HepG2 (cell line): ENCODE results near the gene MRPL38. TPM values are rescaled to one million over a fixed set of nuclear protein-coding genes. Genes with fewer than 3 reads are reported as not detected.

Experiments
- ATF5 ChIP-seq: sonication (generic); formaldehyde crosslinking; IDR thresholded peaks from 2 replicates; pipeline ENCODE4 v1.4.0; 2020; ENCODE audit warnings: mild to moderate bottlenecking, low read depth, missing genetic modification reagents
- BCLAF1 ChIP-seq: fragments of 450-650 bp; IDR thresholded peaks from 2 replicates; pipeline ENCODE4 v1.6.1; 2017; ENCODE audit warnings: mild to moderate bottlenecking
- BORCS8-MEF2B ChIP-seq: sonication (generic); formaldehyde crosslinking; IDR thresholded peaks from 2 replicates; pipeline ENCODE4 v1.8.0; 2022; ENCODE audit warnings: mild to moderate bottlenecking, missing genetic modification reagents
- CEBPG ChIP-seq: IDR thresholded peaks from 2 replicates; pipeline ENCODE4 v1.6.1; 2016
- DNMT3B ChIP-seq: conservative IDR thresholded peaks from 2 replicates; pipeline ENCODE4 v1.6.1; 2016; ENCODE audit warnings: missing biosample characterization, control low read depth
- ELF4 ChIP-seq: sonication (generic); formaldehyde crosslinking; IDR thresholded peaks from 2 replicates; pipeline ENCODE4 v1.5.0; 2020; ENCODE audit warnings: missing genetic modification reagents, mild to moderate bottlenecking, moderate library complexity, borderline replicate concordance
- GTF2F1 ChIP-seq: fragments of 150-350 bp; IDR thresholded peaks from 2 replicates; pipeline ENCODE4 v1.6.1; 2014; ENCODE audit warnings: low read length
- HNF1A ChIP-seq, 2 experiments: sonication (generic) in 1 of 2; formaldehyde crosslinking in 1 of 2; IDR thresholded peaks; 2 replicates each; pipeline versions ENCODE4 v1.4.0 to v1.6.1; 2016 to 2020; ENCODE audit warnings: borderline replicate concordance in 1 of 2, low read depth in 1 of 2, mild to moderate bottlenecking in 1 of 2, missing genetic modification reagents in 1 of 2
- IRX3 ChIP-seq: sonication (generic); formaldehyde crosslinking; IDR thresholded peaks from 2 replicates; pipeline ENCODE4 v1.8.1; 2023; ENCODE audit warnings: mild to moderate bottlenecking, low read depth, missing genetic modification reagents, borderline replicate concordance
- MAF1 ChIP-seq: sonication (generic); formaldehyde crosslinking; IDR thresholded peaks from 2 replicates; pipeline ENCODE4 v1.5.0; 2020; ENCODE audit warnings: missing genetic modification reagents, borderline replicate concordance
- PAXIP1 ChIP-seq: sonication (generic); formaldehyde crosslinking; conservative IDR thresholded peaks from 2 replicates; pipeline ENCODE4 v1.4.0; 2020; ENCODE audit warnings: mild to moderate bottlenecking, missing genetic modification reagents, moderate library complexity
- PCBP2 ChIP-seq: fragments of 200-400 bp; formaldehyde crosslinking; optimal IDR thresholded peaks from 2 replicates; pipeline ENCODE3; 2018; ENCODE audit warnings: low read length, low read depth; ENCODE audit not compliant: poor library complexity, severe bottlenecking
- U2AF1 ChIP-seq: fragments of 200-400 bp; formaldehyde crosslinking; optimal IDR thresholded peaks from 2 replicates; pipeline ENCODE3; 2017; ENCODE audit warnings: mild to moderate bottlenecking, low read depth, low read length
- ZNF354B ChIP-seq: sonication (generic); formaldehyde crosslinking; IDR thresholded peaks from 2 replicates; pipeline ENCODE4 v1.8.0; 2022; ENCODE audit warnings: mild to moderate bottlenecking, missing genetic modification reagents
- ZNF567 ChIP-seq: sonication (generic); formaldehyde crosslinking; IDR thresholded peaks from 2 replicates; pipeline ENCODE4 v1.8.1; 2023; ENCODE audit warnings: mild to moderate bottlenecking, missing genetic modification reagents, borderline replicate concordance
- ZNF850 ChIP-seq: sonication (generic); formaldehyde crosslinking; conservative IDR thresholded peaks from 2 replicates; pipeline ENCODE4 v1.9.0; 2021; ENCODE audit warnings: mild to moderate bottlenecking, missing genetic modification reagents
- ZSCAN12 ChIP-seq: sonication (generic); formaldehyde crosslinking; IDR thresholded peaks from 2 replicates; pipeline ENCODE4 v1.9.0; 2021; ENCODE audit warnings: mild to moderate bottlenecking, missing genetic modification reagents
- polyA plus RNA-seq, 8 experiments: library from polyadenylated mRNA; depleted of rRNA in 3 of 8; stranded (reverse) in 7 of 8; unstranded in 1 of 8; fragments of >200 nt; fragmentation: Illumina TruSeq in 4 of 8; extraction: Trizol in 4 of 8; gene quantifications; 2 replicates each; pipeline versions ENCODE4 v1.2.1 to v1.2.3, GENCODE V29; 2011 to 2016; ENCODE audit warnings: low read depth in 4 of 8, missing spikeins in 1 of 8, mixed read lengths in 1 of 8; ENCODE audit not compliant: insufficient read depth in 1 of 8
- total RNA-seq, 5 experiments: library from RNA; depleted of rRNA; stranded (reverse); fragments of >200 nt; fragmentation: Illumina TruSeq; extraction: Trizol; gene quantifications; 2 replicates each; pipeline ENCODE4 v1.2.3, GENCODE V29; 2016; ENCODE audit warnings: low read depth in 1 of 5

The MRPL38 gene
- total and polyA plus RNA-seq, 2 of the 13 experiments (the other 11 are each of a cell fraction or from before 2014, with no cell fraction given) = 83.7 to 125 TPM

GRCh38 chr17:75876190-75876937 is 28.3 kb downstream of the MRPL38 start (continued):
- TF ChIP-seq HNF1A (IDR thresholded peaks at IDR 0.05; ENCODE audit: low read depth) (peak; percentile 68; the same call in 1 of the 2 replicates), HNF1A (CRISPR knock-in tag; IDR thresholded peaks at IDR 0.05; ENCODE audit: borderline replicate concordance) (peak; percentile 93), DNMT3B (CRISPR knock-in tag) (peak; percentile 67; the same call in 1 of the 2 replicates), U2AF1 (peak; percentile 94), PCBP2 (no peak), ZNF567 (no peak), PAXIP1 (CRISPR knock-in tag) (peak; percentile 98), GTF2F1 (no peak), ATF5 (CRISPR knock-in tag) (0 out of 2 replicates have a peak, but pooled peaks have one; percentile 40), BCLAF1 (no peak), CEBPG (peak; percentile 82), ZNF850 (no peak), ZNF354B (CRISPR knock-in tag) (peak; percentile 93; the same call in 1 of the 2 replicates), ELF4 (CRISPR knock-in tag) (peak; percentile 3; the same call in 1 of the 2 replicates), BORCS8-MEF2B (CRISPR knock-in tag) (peak; percentile 99), IRX3 (CRISPR knock-in tag) (peak; percentile 75; the same call in 1 of the 2 replicates), ZSCAN12 (CRISPR knock-in tag) (0 out of 2 replicates have a peak, but pooled peaks have one; percentile 16), MAF1 (CRISPR knock-in tag) (peak; percentile 16; the same call in 1 of the 2 replicates)
